H1 (cell line): ENCODE results near the gene MLF2. TPM values are rescaled to one million over a fixed set of nuclear protein-coding genes. Genes with fewer than 3 reads are reported as not detected.
"Not testable (repeated sequence)": the region's sequence is repeated elsewhere in the genome, so short reads cannot be mapped to it uniquely, and the experiment has no call there.

Experiments used
- CTCF ChIA-PET: fragments of 300-600 bp; sonication (Branson Sonifier 250); formaldehyde crosslinking; loops from one replicate; lab custom pipeline; 2021; ENCODE audit not compliant: partially characterized antibody; lab: Charles Lee
- POLR2A ChIA-PET: fragments of 300-600 bp; sonication (Branson Sonifier 250); formaldehyde crosslinking; loops from one replicate; lab custom pipeline; 2021; ENCODE audit warnings: inconsistent platforms; ENCODE audit not compliant: partially characterized antibody; lab: Charles Lee
- DNase-seq, 2 experiments: peaks; one replicate each; pipeline versions ENCODE4 v3.0.0 to v3.0.0-alpha.2; 2010 to 2022; ENCODE audit warnings: low spot score in 2 of 2, low read depth in 1 of 2, mixed read lengths in 1 of 2
- FAIRE-seq: peaks from 2 replicates; lab custom pipeline; 2011; peaks lifted over from hg19 to GRCh38; lab: Jason Lieb, UNC
- H2AFZ ChIP-seq: 2 replicates; pipeline ENCODE4 v1.8.1; 2012; ENCODE audit warnings: low read length, inconsistent platforms
- H2AK5ac ChIP-seq: 2 replicates; pipeline ENCODE4 v1.6.1; 2013; ENCODE audit warnings: low read depth, low read length
- H2BK120ac ChIP-seq: replicated peaks from 2 replicates; pipeline ENCODE3; 2013; ENCODE audit warnings: low read depth, low read length, inconsistent platforms
- H2BK12ac ChIP-seq: 2 replicates; pipeline ENCODE4 v1.6.1; 2013; ENCODE audit warnings: low read depth, low read length
- H2BK15ac ChIP-seq: 2 replicates; pipeline ENCODE4 v1.6.1; 2013; ENCODE audit warnings: low read length
- H2BK20ac ChIP-seq: 2 replicates; pipeline ENCODE4 v1.6.1; 2013; ENCODE audit warnings: low read length
- H2BK5ac ChIP-seq: 2 replicates; pipeline ENCODE4 v1.6.1; 2013; ENCODE audit warnings: low read depth, low read length
- H3K14ac ChIP-seq: 2 replicates; pipeline ENCODE4 v1.6.1; 2013; ENCODE audit warnings: inconsistent platforms; ENCODE audit not compliant: insufficient read length
- H3K18ac ChIP-seq: 2 replicates; pipeline ENCODE4 v1.6.1; 2013; ENCODE audit warnings: low read length; ENCODE audit errors: extremely low read depth
- H3K23ac ChIP-seq: 2 replicates; pipeline ENCODE4 v1.6.1; 2013; ENCODE audit warnings: inconsistent platforms; ENCODE audit not compliant: insufficient read length
- H3K23me2 ChIP-seq: 2 replicates; pipeline ENCODE4 v1.6.1; 2013; ENCODE audit warnings: low read depth, low read length
- H3K27ac ChIP-seq: 2 replicates; pipeline ENCODE4 v1.6.1; 2011; ENCODE audit warnings: low read depth, low read length, inconsistent platforms
- H3K27me3 ChIP-seq, 4 experiments: replicated peaks in 1 of 4; 1 replicate in 1 of 4; 2 replicates in 3 of 4; pipeline versions ENCODE4 v1.6.1 to v1.8.1; 2011 to 2013; ENCODE audit warnings: low read length in 3 of 4, mild to moderate bottlenecking in 3 of 4, inconsistent platforms in 2 of 4, mixed read lengths in 2 of 4, moderate library complexity in 1 of 4; ENCODE audit not compliant: control insufficient read depth in 3 of 4, insufficient read depth in 3 of 4; ENCODE audit errors: extremely low read depth in 1 of 4
- H3K36me3 ChIP-seq, 4 experiments: 2 replicates each; pipeline versions ENCODE4 v1.6.1 to v1.8.1; 2011 to 2013; ENCODE audit warnings: mild to moderate bottlenecking in 4 of 4, low read length in 3 of 4, moderate library complexity in 2 of 4, control low read depth in 1 of 4, inconsistent platforms in 1 of 4; ENCODE audit not compliant: insufficient read depth in 4 of 4, control insufficient read depth in 2 of 4
- H3K4ac ChIP-seq: replicated peaks from 2 replicates; pipeline ENCODE3; 2013; ENCODE audit warnings: low read length, low read depth, mixed read lengths, inconsistent platforms; ENCODE audit not compliant: insufficient read length
- H3K4me1 ChIP-seq, 4 experiments: replicated peaks in 1 of 4; 1 replicate in 1 of 4; 2 replicates in 3 of 4; pipeline versions ENCODE4 v1.6.1 to v1.8.1; 2011 to 2013; ENCODE audit warnings: low read length in 3 of 4, inconsistent platforms in 2 of 4, mixed read lengths in 1 of 4; ENCODE audit not compliant: insufficient read depth in 4 of 4, control insufficient read depth in 3 of 4
- H3K4me2 ChIP-seq, 2 experiments: 2 replicates each; pipeline versions ENCODE4 v1.6.1 to v1.8.1; 2011 to 2013; ENCODE audit warnings: low read depth in 2 of 2, low read length in 2 of 2, control low read depth in 1 of 2, inconsistent platforms in 1 of 2, mild to moderate bottlenecking in 1 of 2; ENCODE audit not compliant: insufficient read depth in 1 of 2
- H3K4me3 ChIP-seq, 4 experiments: fragments of 200-600, 300-600 bp in 1 of 4; sonication (generic), shearing (Covaris generic), sonication (Bioruptor Twin) in 1 of 4; 2 replicates each; pipeline versions ENCODE4 v1.5.1 to v1.8.1; 2011 to 2016; ENCODE audit warnings: low read length in 4 of 4, low read depth in 3 of 4, control low read depth in 2 of 4, inconsistent platforms in 2 of 4, mild to moderate bottlenecking in 2 of 4, mixed read lengths in 1 of 4, moderate library complexity in 1 of 4; ENCODE audit not compliant: insufficient read depth in 2 of 4; ENCODE audit errors: extremely low read depth in 1 of 4
- H3K56ac ChIP-seq: replicated peaks from 2 replicates; pipeline ENCODE3; 2013; ENCODE audit warnings: low read depth, mild to moderate bottlenecking, mixed read lengths, low read length, inconsistent platforms; ENCODE audit not compliant: insufficient read length
- H3K79me1 ChIP-seq: 2 replicates; pipeline ENCODE4 v1.6.1; 2013; ENCODE audit warnings: low read depth, low read length, control low read depth
- H3K79me2 ChIP-seq, 2 experiments: 2 replicates each; pipeline versions ENCODE4 v1.6.1 to v1.8.1; 2012 to 2013; ENCODE audit warnings: low read length in 2 of 2, mild to moderate bottlenecking in 2 of 2, inconsistent platforms in 1 of 2; ENCODE audit not compliant: insufficient read depth in 2 of 2, control insufficient read depth in 1 of 2
- H3K9ac ChIP-seq, 4 experiments: replicated peaks in 1 of 4; 1 replicate in 1 of 4; 2 replicates in 3 of 4; pipeline versions ENCODE4 v1.6.1 to v1.8.1; 2011 to 2013; ENCODE audit warnings: low read depth in 3 of 4, low read length in 3 of 4, control low read depth in 2 of 4, mild to moderate bottlenecking in 2 of 4, moderate library complexity in 2 of 4, inconsistent platforms in 1 of 4; ENCODE audit errors: extremely low read depth in 1 of 4
- H3K9me3 ChIP-seq, 2 experiments: 2 replicates each; pipeline versions ENCODE4 v1.6.1 to v1.8.1; 2012 to 2013; ENCODE audit warnings: mild to moderate bottlenecking in 2 of 2, moderate library complexity in 2 of 2, control low read depth in 1 of 2, inconsistent platforms in 1 of 2, low read depth in 1 of 2, low read length in 1 of 2, mixed read lengths in 1 of 2; ENCODE audit not compliant: insufficient read depth in 2 of 2
- H4K20me1 ChIP-seq, 2 experiments: replicated peaks in 1 of 2; 2 replicates each; pipeline versions ENCODE3 to v1.8.1; 2011 to 2013; ENCODE audit warnings: inconsistent platforms in 2 of 2, low read length in 2 of 2, mild to moderate bottlenecking in 1 of 2; ENCODE audit not compliant: insufficient read depth in 2 of 2, control insufficient read depth in 1 of 2
- H4K5ac ChIP-seq: 2 replicates; pipeline ENCODE4 v1.6.1; 2013; ENCODE audit warnings: low read length, low read depth, mixed read lengths, inconsistent platforms; ENCODE audit not compliant: insufficient read length
- H4K8ac ChIP-seq: 2 replicates; pipeline ENCODE4 v1.8.0; 2013; ENCODE audit warnings: mild to moderate bottlenecking, moderate library complexity, low read length, inconsistent platforms; ENCODE audit not compliant: insufficient read depth; ENCODE audit errors: extremely low read depth
- H4K91ac ChIP-seq: replicated peaks from 2 replicates; pipeline ENCODE3; 2013; ENCODE audit warnings: low read length, mixed read lengths, inconsistent platforms; ENCODE audit not compliant: insufficient read length
- WGBS, 2 experiments: shearing (Covaris generic) in 1 of 2; methylation state at CpG; one replicate each; pipeline versions ENCODE4 v1.1.6 to v1.1.7; 2013 to 2015; ENCODE audit warnings: low lambda C conversion rate in 2 of 2, mixed read lengths in 2 of 2, inconsistent platforms in 1 of 2, low coverage in 1 of 2, missing lambda C conversion rate in 1 of 2; ENCODE audit not compliant: insufficient replicate concordance in 2 of 2, insufficient coverage in 1 of 2, insufficient read length in 1 of 2; ENCODE audit errors: extremely low coverage in 1 of 2, missing lambda C conversion rate in 1 of 2; 5-methylcytosine and 5-hydroxymethylcytosine counted together
- polyA plus RNA-seq, 7 experiments: library from polyadenylated mRNA; depleted of rRNA in 3 of 7; stranded (reverse) in 5 of 7; unstranded in 2 of 7; fragments of >200 nt in 5 of 7; fragments of 200-250 nt in 2 of 7; gene quantifications; 1 replicate in 5 of 7; 2 replicates in 1 of 7; 4 replicates in 1 of 7; pipeline versions ENCODE4 v1.2.1 to v1.2.3, GENCODE V29; 2011 to 2013; ENCODE audit warnings: missing spikeins in 2 of 7, mixed read lengths in 2 of 7
- total RNA-seq: library from RNA; stranded (reverse); fragmentation: NEBNext Ultra II Directional; extraction: Animal tissue kit (Norgen Biotek cat#: 25700); gene quantifications from 2 replicates; pipeline ENCODE4 v1.2.1, GENCODE V29; 2021

The MLF2 gene
- total and polyA plus RNA-seq, 2 of the 8 experiments (the other 6 are each of a cell fraction or from before 2014, with no cell fraction given): 229 to 401 TPM

- H4K91ac ChIP-seq, DNase-seq, H2AFZ ChIP-seq, H3K27ac ChIP-seq, H3K23me2 ChIP-seq, H3K36me3 ChIP-seq, FAIRE-seq, H3K79me1 ChIP-seq, H3K27me3 ChIP-seq, H3K18ac ChIP-seq, H4K20me1 ChIP-seq, H3K4me3 ChIP-seq, H3K9ac ChIP-seq, H3K23ac ChIP-seq, H2BK5ac ChIP-seq, H4K5ac ChIP-seq, H2AK5ac ChIP-seq, H4K8ac ChIP-seq, H2BK20ac ChIP-seq, H3K56ac ChIP-seq, H3K14ac ChIP-seq, H2BK15ac ChIP-seq, H3K4me2 ChIP-seq, H3K4me1 ChIP-seq, H3K4ac ChIP-seq, H3K9me3 ChIP-seq, H2BK12ac ChIP-seq, H2BK120ac ChIP-seq, H3K79me2 ChIP-seq: not testable (repeated sequence)
- ChIA-PET CTCF (interaction anchor here (0.9 to 1.9 kb wide), 5 partner anchors 10 to 227 kb away, joined by 3 to 4 read pairs (median 3); no protein-coding TSS in a partner anchor), POLR2A (interaction anchor here (1.1 to 1.7 kb wide), 3 partner anchors 9 to 44 kb away, joined by 3 to 10 read pairs (median 4); partner anchors contain the start of genes COPS7A and MLF2)
- WGBS, 2 experiments: 89% methylated on average over 14 of the region's 21 CpGs; no CpG with 5 or more reads in 1 of the 2 experiments
These were observed 44.6 kb downstream of the MLF2 start for GRCh38 chr12:6708351-6708750.
